Suprapubic skin (tissue), 4 donors: ENCODE measurements around the gene SEMA6B. TPM values are rescaled to one million over a fixed set of nuclear protein-coding genes. Genes with fewer than 3 reads are reported as not detected.

ENCODE experiments used
- DNase-seq, 2 donors: peaks; one replicate each; pipeline ENCODE4 v3.0.0-alpha.2; 2019; ENCODE audit warnings: low spot score in 2 of 2
- H3K27ac ChIP-seq: fragments of 200-600 bp; sonication (generic); one replicate; pipeline ENCODE4 v1.5.1; 2019
- H3K27me3 ChIP-seq: fragments of 200-600 bp; sonication (generic); one replicate; pipeline ENCODE4 v1.5.1; 2019
- H3K36me3 ChIP-seq: fragments of 200-600 bp; sonication (generic); one replicate; pipeline ENCODE4 v1.5.1; 2019
- H3K4me1 ChIP-seq: fragments of 200-600 bp; sonication (generic); one replicate; pipeline ENCODE4 v1.5.1; 2019
- H3K4me3 ChIP-seq: fragments of 200-600 bp; sonication (generic); one replicate; pipeline ENCODE4 v1.5.1; 2019; ENCODE audit warnings: mild to moderate bottlenecking
- H3K9me3 ChIP-seq: fragments of 200-600 bp; sonication (generic); one replicate; pipeline ENCODE4 v1.5.1; 2019
- CTCF ChIP-seq, 2 donors: fragments of 200-600 bp in 1 of 2; fragments of 450-650 bp in 1 of 2; sonication (generic) in 1 of 2; IDR thresholded peaks; one replicate each; pipeline ENCODE4 v1.5.1; 2016 to 2019; ENCODE audit warnings: antibody characterized with exemption in 2 of 2, mild to moderate bottlenecking in 1 of 2, moderate library complexity in 1 of 2
- EP300 ChIP-seq: sonication (generic); formaldehyde crosslinking; IDR thresholded peaks from one replicate; pipeline ENCODE4 v1.6.1; 2017; ENCODE audit warnings: antibody characterized with exemption
- POLR2A ChIP-seq, 2 donors: fragments of 450-650 bp; IDR thresholded peaks; one replicate each; pipeline ENCODE4 v1.6.1; 2017; ENCODE audit warnings: antibody characterized with exemption in 2 of 2, mild to moderate bottlenecking in 2 of 2, moderate library complexity in 2 of 2
- POLR2AphosphoS5 ChIP-seq, 3 donors: sonication (generic); formaldehyde crosslinking; IDR thresholded peaks; one replicate each; pipeline ENCODE4 v1.6.1; 2017; ENCODE audit warnings: antibody characterized with exemption in 3 of 3
- WGBS: methylation state at CpG from one replicate; pipeline ENCODE4 v1.1.5; 2018; 5-methylcytosine and 5-hydroxymethylcytosine counted together
- total RNA-seq, 4 donors: library from RNA; depleted of rRNA; stranded (reverse); fragments of >200 nt; gene quantifications; one replicate each; pipeline ENCODE4 v1.1.0, GENCODE V29; 2016

The SEMA6B gene
- total RNA-seq, 4 donors from 2014 or later, result 1.5 to 5.4 (median 3.3) TPM

DNA sequence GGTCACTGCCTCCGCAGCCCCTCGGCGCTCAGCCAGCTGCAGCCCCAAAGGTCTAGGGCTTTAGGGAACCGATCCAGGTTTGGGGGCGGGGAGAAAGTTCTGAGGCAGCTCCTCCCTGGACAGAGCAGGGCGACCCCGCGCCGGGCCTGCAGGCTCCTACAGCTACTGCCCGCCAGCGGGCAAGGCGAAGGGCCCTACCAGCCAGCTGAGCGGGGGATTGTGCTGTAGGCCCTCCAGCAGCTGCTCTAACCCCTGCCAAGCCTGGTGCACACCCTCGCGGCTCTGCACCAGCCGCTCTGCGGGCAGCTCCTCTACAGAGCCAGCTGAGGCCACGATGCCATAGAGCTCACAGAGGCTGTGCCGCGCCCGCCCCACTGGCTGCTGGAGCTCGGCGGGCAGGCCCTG lies 55.2 kb downstream of the SEMA6B start:
- no peak overlapping the region for H3K4me3 ChIP-seq
- H3K9me3 ChIP-seq, result no peaks in the 10 kb centered on the region
- DNase-seq, result no peak
- peaks cover 62% of the 10 kb centered on the region for H3K36me3 ChIP-seq
- WGBS, result 40% methylated on average over 2 of the region's 23 CpGs
- H3K27ac ChIP-seq, result no peak overlapping the region
- H3K4me1 ChIP-seq, result no peaks in the 10 kb centered on the region
- TF ChIP-seq POLR2AphosphoS5 (IDR thresholded peaks at IDR 0.05) (no peak), EP300 (no peak), CTCF (IDR thresholded peaks at IDR 0.05) (no peak), POLR2A (IDR thresholded peaks at IDR 0.05) (no peak)
- no peaks in the 10 kb centered on the region for H3K27me3 ChIP-seq

DNA sequence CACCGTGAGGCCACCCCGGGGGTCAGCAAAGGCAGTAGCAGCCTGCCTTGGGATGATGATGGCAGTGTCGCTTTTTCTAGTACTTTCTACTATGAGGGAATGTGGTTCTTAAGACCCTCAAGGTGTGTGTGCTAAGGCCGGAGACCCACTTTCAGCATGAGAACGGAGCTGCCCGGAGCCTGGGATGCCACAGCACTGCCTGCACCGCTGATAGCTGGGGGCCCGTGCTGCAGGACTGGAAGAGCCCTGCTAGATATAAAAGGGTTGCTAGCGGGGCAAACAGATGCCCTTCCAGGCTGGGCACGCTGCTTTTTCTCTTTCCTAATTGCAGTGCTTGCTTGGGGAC lies 55.7 kb downstream of the SEMA6B start:
- Histone ChIP-seq H3K4me3 (no peak overlapping the region), H3K27me3 (no peaks in the 10 kb centered on the region), H3K27ac (no peak overlapping the region), H3K4me1 (no peaks in the 10 kb centered on the region), H3K36me3 (peaks cover 67% of the 10 kb centered on the region), H3K9me3 (no peaks in the 10 kb centered on the region)
- WGBS, result 88% methylated on average over 10 of the region's 10 CpGs
- no peak for TF ChIP-seq POLR2AphosphoS5 (IDR thresholded peaks at IDR 0.05)
- TF ChIP-seq EP300, result no peak
- TF ChIP-seq POLR2A (IDR thresholded peaks at IDR 0.05), result no peak
- TF ChIP-seq CTCF (IDR thresholded peaks at IDR 0.05), result no peak
- DNase-seq, result no peak

DNA sequence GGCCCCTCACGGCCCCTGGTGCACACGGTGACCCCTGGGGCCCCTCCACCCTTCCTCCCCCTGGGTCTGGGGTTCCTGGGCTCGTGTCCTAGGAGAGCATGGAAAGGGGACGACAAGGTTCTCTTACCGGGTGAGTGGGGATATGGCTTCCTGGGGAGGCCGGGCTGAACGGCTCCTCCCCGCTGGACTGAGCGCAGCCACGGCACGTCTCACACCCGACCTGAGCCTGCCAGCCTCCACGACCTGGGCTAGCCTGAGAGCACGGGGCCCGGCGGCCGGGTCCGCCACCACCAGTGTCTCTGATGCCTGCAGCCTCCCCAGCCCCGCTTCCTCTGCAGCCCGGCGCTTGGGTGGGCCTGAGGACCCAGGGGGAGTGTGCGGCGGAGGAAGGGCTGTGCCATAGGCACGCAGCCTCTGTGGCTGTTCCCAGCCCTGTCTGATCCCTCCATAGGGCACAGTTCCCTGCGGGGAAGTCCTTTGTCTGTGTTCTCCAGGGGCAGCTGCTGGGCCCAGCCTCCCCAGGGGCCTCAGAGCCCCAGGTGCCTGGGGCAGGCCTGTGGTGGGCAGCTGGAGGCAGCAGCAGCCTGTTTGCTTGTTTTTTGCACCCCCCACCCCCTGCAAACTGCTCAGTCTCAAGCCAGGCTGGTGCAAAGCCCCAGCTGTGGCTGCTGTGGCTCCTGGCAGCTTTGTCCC lies 56.2 kb downstream of the SEMA6B start:
- H3K9me3 ChIP-seq, result no peaks in the 10 kb centered on the region
- DNase-seq, result no peak
- H3K27ac ChIP-seq, result no peak overlapping the region
- 62% methylated on average over 3 of the region's 25 CpGs for WGBS
- H3K27me3 ChIP-seq, result no peaks in the 10 kb centered on the region
- no peak overlapping the region for H3K4me3 ChIP-seq
- H3K36me3 ChIP-seq, result peaks cover 72% of the 10 kb centered on the region
- TF ChIP-seq POLR2AphosphoS5 (IDR thresholded peaks at IDR 0.05) (no peak), CTCF (IDR thresholded peaks at IDR 0.05) (no peak), POLR2A (IDR thresholded peaks at IDR 0.05) (no peak), EP300 (no peak)
- no peaks in the 10 kb centered on the region for H3K4me1 ChIP-seq

DNA sequence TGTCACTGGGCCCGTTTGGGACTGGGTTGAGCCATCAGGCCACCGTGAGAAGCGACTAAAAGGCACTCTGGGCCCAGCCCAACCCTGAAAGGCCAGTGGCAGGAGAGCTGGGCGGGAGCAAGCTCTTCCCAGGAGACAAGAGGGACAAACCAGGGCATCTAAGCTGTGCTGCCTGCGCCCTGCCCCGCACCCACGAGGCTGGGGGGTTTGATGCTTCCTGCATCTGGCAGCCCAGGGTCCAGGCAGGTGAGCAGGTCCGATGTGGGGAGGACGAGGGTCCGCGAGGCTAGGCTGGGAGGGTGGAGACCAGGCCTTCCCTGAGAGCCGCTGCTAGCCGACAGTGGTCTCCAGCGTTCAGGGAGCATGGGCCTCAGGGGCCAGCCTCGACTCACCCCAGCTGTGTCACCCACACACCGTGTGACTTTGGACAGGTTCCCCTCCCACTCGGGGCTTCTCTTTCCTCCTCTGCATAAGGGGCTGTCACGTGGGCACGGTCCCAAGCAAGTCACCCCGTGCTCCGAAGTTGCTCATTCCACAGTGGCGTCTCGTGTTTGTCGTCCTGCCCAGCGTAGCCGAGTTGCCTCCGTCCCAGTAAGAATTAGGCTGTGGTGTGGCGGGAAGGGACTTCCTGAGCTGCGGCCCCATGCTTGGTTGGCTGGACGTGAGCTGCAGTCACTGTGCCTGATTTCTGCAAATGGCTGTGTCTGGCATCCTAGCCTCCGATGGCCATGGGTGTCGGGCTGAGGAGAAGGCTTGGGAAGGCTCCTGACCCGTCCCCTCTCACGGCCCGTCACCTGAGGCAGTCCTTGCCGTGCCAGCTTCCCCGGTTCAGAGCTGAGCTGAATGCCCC lies 57.0 kb downstream of the SEMA6B start:
- 80% methylated on average over 14 of the region's 37 CpGs for WGBS
- no peaks in the 10 kb centered on the region for H3K4me1 ChIP-seq
- TF ChIP-seq CTCF (IDR thresholded peaks at IDR 0.05) (no peak), POLR2A (IDR thresholded peaks at IDR 0.05) (no peak), EP300 (no peak), POLR2AphosphoS5 (IDR thresholded peaks at IDR 0.05) (no peak)
- H3K9me3 ChIP-seq, result no peaks in the 10 kb centered on the region
- peaks cover 80% of the 10 kb centered on the region for H3K36me3 ChIP-seq
- no peak overlapping the region for H3K27ac ChIP-seq
- no peak overlapping the region for H3K4me3 ChIP-seq
- no peak for DNase-seq
- H3K27me3 ChIP-seq, result no peaks in the 10 kb centered on the region

- H3K36me3 ChIP-seq, result peaks cover 88% of the 10 kb centered on the region
- no peak overlapping the region for H3K27ac ChIP-seq
- DNase-seq, result no peak
- WGBS, result 94% methylated on average over 23 of the region's 25 CpGs
- no peaks in the 10 kb centered on the region for H3K27me3 ChIP-seq
- H3K9me3 ChIP-seq, result no peaks in the 10 kb centered on the region
- TF ChIP-seq CTCF (IDR thresholded peaks at IDR 0.05) (no peak), POLR2AphosphoS5 (IDR thresholded peaks at IDR 0.05) (no peak), EP300 (no peak)
- H3K4me3 ChIP-seq, result no peak overlapping the region
- no peaks in the 10 kb centered on the region for H3K4me1 ChIP-seq
These were observed 57.8 kb downstream of the SEMA6B start for GRCh38 chr19:4501691-4502090.
